Gastroesophageal sphincter (tissue), 3 donors: ENCODE data around the gene SOX5.

ENCODE experiments used
- EP300 ChIP-seq: sonication (generic); formaldehyde crosslinking; IDR thresholded peaks from one replicate; pipeline ENCODE4 v1.6.1; 2017; ENCODE audit warnings: antibody characterized with exemption, mild to moderate bottlenecking
- POLR2A ChIP-seq, 2 donors: fragments of 450-650 bp; IDR thresholded peaks; one replicate each; pipeline ENCODE4 v1.6.1; 2017; ENCODE audit warnings: antibody characterized with exemption in 2 of 2, mild to moderate bottlenecking in 2 of 2, moderate library complexity in 1 of 2
- POLR2AphosphoS5 ChIP-seq: sonication (generic); formaldehyde crosslinking; IDR thresholded peaks from one replicate; pipeline ENCODE4 v1.6.1; 2017; ENCODE audit warnings: antibody characterized with exemption
- TF ChIP-seq, protein P1 (sequence below), 4 experiments: fragments of 200-600 bp in 2 of 4; fragments of 450-650 bp in 2 of 4; sonication (generic) in 1 of 4; IDR thresholded peaks; one replicate each; pipeline ENCODE4 v1.5.1; 2017 to 2019; ENCODE audit warnings: antibody characterized with exemption in 4 of 4, mild to moderate bottlenecking in 2 of 4, moderate library complexity in 2 of 4

DNA sequence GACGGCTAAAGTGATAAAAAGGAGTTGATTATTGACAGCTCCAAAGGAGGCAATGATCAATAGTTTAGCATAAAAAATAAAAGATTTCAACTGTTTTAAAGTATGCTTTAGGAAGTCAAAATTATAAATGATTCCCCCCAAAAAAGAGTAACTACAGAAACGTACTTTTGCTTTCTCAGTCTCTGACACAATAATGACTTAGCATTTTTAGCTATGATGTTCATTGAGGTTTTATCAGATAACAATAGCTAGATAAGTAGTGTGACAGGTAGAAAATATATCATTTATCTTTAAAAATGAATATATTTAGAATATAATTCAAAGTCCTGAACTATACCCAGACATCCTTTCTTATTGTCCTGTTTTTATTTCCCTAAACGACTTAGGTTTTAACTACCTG is 352.9 kb downstream of the SOX5 start:
- TF ChIP-seq, protein P1, sequence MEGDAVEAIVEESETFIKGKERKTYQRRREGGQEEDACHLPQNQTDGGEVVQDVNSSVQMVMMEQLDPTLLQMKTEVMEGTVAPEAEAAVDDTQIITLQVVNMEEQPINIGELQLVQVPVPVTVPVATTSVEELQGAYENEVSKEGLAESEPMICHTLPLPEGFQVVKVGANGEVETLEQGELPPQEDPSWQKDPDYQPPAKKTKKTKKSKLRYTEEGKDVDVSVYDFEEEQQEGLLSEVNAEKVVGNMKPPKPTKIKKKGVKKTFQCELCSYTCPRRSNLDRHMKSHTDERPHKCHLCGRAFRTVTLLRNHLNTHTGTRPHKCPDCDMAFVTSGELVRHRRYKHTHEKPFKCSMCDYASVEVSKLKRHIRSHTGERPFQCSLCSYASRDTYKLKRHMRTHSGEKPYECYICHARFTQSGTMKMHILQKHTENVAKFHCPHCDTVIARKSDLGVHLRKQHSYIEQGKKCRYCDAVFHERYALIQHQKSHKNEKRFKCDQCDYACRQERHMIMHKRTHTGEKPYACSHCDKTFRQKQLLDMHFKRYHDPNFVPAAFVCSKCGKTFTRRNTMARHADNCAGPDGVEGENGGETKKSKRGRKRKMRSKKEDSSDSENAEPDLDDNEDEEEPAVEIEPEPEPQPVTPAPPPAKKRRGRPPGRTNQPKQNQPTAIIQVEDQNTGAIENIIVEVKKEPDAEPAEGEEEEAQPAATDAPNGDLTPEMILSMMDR (IDR thresholded peaks at IDR 0.05) = no peak
- TF ChIP-seq POLR2A (IDR thresholded peaks at IDR 0.05) (no peak), POLR2AphosphoS5 (no peak), EP300 (no peak)
